NOMO-1 (cell line): Measurements from ENCODE around the gene NRDE2.
"Not testable (repeated sequence)": the region's sequence is repeated elsewhere in the genome, so short reads cannot be mapped to it uniquely, and the experiment has no call there.

ENCODE experiments used
- DNase-seq, 2 experiments: peaks; one replicate each; lab custom pipeline; 2025; ENCODE audit not compliant: unreplicated experiment in 2 of 2; lab: John Stamatoyannopoulos, UW

The NRDE2 gene

GRCh38 chr14:90275458-90275814 lies 56.3 kb downstream of the NRDE2 start:
- no peak for DNase-seq

- no peak for DNase-seq
Observed at GRCh38 chr14:90274808-90275457, 56.8 kb downstream of the NRDE2 start.

- no peak for DNase-seq
Observed at GRCh38 chr14:90274019-90274418, 57.7 kb downstream of the NRDE2 start.

- DNase-seq, result no peak
Observed at GRCh38 chr14:90273532-90273931, 58.2 kb downstream of the NRDE2 start.

- peak; percentile 33 to 42 for DNase-seq
Observed at GRCh38 chr14:90272523-90272922, 59.2 kb downstream of the NRDE2 start.

GRCh38 chr14:90268420-90268819 lies 63.3 kb downstream of the NRDE2 start:
- no peak for DNase-seq

- DNase-seq, result no peak
Observed at GRCh38 chr14:90266441-90267154, 65.1 kb downstream of the NRDE2 start.

GRCh38 chr14:90263748-90264449 lies 67.8 kb downstream of the NRDE2 start:
- no peak for DNase-seq

GRCh38 chr14:90256354-90257131 lies 75.2 kb downstream of the NRDE2 start, which contains the start of gene PSMC1:
Gene PSMC1 (plus strand): TSS chr14:90256553. CDS start chr14:90256598, 45 bp downstream.
- peak; percentile 91 to 95 for DNase-seq

GRCh38 chr14:90255871-90256270 lies 75.9 kb downstream of the NRDE2 start:
- DNase-seq, result peak in 1 of 2 experiments; percentile 43

- no peak for DNase-seq
Observed at GRCh38 chr14:90253826-90254225, 77.9 kb downstream of the NRDE2 start.

GRCh38 chr14:90248594-90248993 lies 83.1 kb downstream of the NRDE2 start:
- DNase-seq, result no peak

GRCh38 chr14:90247441-90247840 lies 84.3 kb downstream of the NRDE2 start:
- DNase-seq, result not testable (repeated sequence)

GRCh38 chr14:90246936-90247335 lies 84.8 kb downstream of the NRDE2 start:
- no peak for DNase-seq

GRCh38 chr14:90242444-90242843 lies 89.3 kb downstream of the NRDE2 start:
- no peak for DNase-seq

- no peak for DNase-seq
Observed at GRCh38 chr14:90239139-90239538, 92.6 kb downstream of the NRDE2 start.

GRCh38 chr14:90235179-90235976 lies 96.4 kb downstream of the NRDE2 start:
- DNase-seq, result peak; percentile 64 to 71

GRCh38 chr14:90229942-90230341 lies 101.8 kb downstream of the NRDE2 start:
- DNase-seq, result not testable (repeated sequence)

- no peak for DNase-seq
Observed at GRCh38 chr14:90228478-90228877, 103.3 kb downstream of the NRDE2 start.
